PC-3 (cell line): ENCODE data around the gene SERGEF. TPM values are rescaled to one million over a fixed set of nuclear protein-coding genes. Genes with fewer than 3 reads are reported as not detected.

ENCODE experiments used
- ATAC-seq: fragments of 200-7000 bp; cut with Tn5 transposase; 2 replicates; pipeline ENCODE4 v1.9.1; 2020; ENCODE audit warnings: mild to moderate bottlenecking, moderate library complexity
- BruUV-seq: library from RNA; stranded (reverse); fragments of 400-500 nt; replicated peaks from 2 replicates; lab custom pipeline; 2021; lab: Mats Ljungman, UMichigan
- CTCF ChIA-PET: fragments of 300-600 bp; sonication (Branson Sonifier 250); formaldehyde crosslinking; loops from one replicate; lab custom pipeline; 2022; ENCODE audit warnings: antibody characterized with exemption; lab: Charles Lee
- POLR2A ChIA-PET: fragments of 300-600 bp; sonication (Branson Sonifier 250); formaldehyde crosslinking; loops from one replicate; lab custom pipeline; 2022; ENCODE audit warnings: antibody characterized with exemption; ENCODE audit not compliant: unreplicated experiment; lab: Charles Lee
- DNase-seq: peaks from one replicate; pipeline ENCODE4 v3.0.0-alpha.2; 2015
- H2AFZ ChIP-seq: fragments of 300-600 bp; sonication (generic); 2 replicates; pipeline ENCODE4 v1.6.0; 2016; ENCODE audit warnings: antibody characterized with exemption, low read length
- H3F3A ChIP-seq: fragments of 300-600 bp; sonication (generic); one replicate; pipeline ENCODE4 v1.6.0; 2017; ENCODE audit warnings: antibody characterized with exemption, low read length, control low read depth, mild to moderate bottlenecking; ENCODE audit not compliant: unreplicated experiment
- H3K27ac ChIP-seq: fragments of 300-600 bp; sonication (generic); 2 replicates; pipeline ENCODE4 v1.5.1; 2016; ENCODE audit warnings: mild to moderate bottlenecking, low read length
- H3K27me3 ChIP-seq: fragments of 300-600 bp; sonication (generic); 2 replicates; pipeline ENCODE4 v1.6.1; 2016; ENCODE audit warnings: low read length, mixed read lengths
- H3K36me3 ChIP-seq: fragments of 300-600 bp; sonication (generic); 2 replicates; pipeline ENCODE4 v1.6.1; 2016; ENCODE audit warnings: low read depth, mixed run types, low read length, mixed read lengths
- H3K4me1 ChIP-seq: fragments of 300-600 bp; sonication (generic); 2 replicates; pipeline ENCODE4 v1.5.1; 2016; ENCODE audit warnings: low read length; ENCODE audit not compliant: insufficient read depth
- H3K4me2 ChIP-seq: fragments of 300-600 bp; sonication (generic); 2 replicates; pipeline ENCODE4 v1.6.0; 2016; ENCODE audit warnings: low read length
- H3K4me3 ChIP-seq: fragments of 300-600 bp; sonication (generic); 2 replicates; pipeline ENCODE4 v1.5.1; 2016; ENCODE audit warnings: mild to moderate bottlenecking, low read length, mixed read lengths
- H3K79me2 ChIP-seq: fragments of 300-600 bp; sonication (generic); 2 replicates; pipeline ENCODE4 v1.6.1; 2017; ENCODE audit warnings: low read length, mixed read lengths
- H3K9ac ChIP-seq: fragments of 300-600 bp; sonication (generic); 2 replicates; pipeline ENCODE4 v1.6.0; 2016; ENCODE audit warnings: mild to moderate bottlenecking, low read length
- H3K9me2 ChIP-seq: fragments of 300-600 bp; sonication (generic); replicated peaks from 2 replicates; pipeline ENCODE4 v1.6.1; 2016; ENCODE audit warnings: mixed run types, low read length, mixed read lengths
- H3K9me3 ChIP-seq: fragments of 300-600 bp; sonication (generic); 2 replicates; pipeline ENCODE4 v1.6.1; 2016; ENCODE audit warnings: low read length, mixed read lengths
- H4K20me1 ChIP-seq: fragments of 300-600 bp; sonication (generic); 2 replicates; pipeline ENCODE4 v1.6.1; 2016; ENCODE audit warnings: low read length, mixed read lengths
- CTCF ChIP-seq: fragments of 300-600 bp; sonication (generic); conservative IDR thresholded peaks from 2 replicates; pipeline ENCODE4 v1.5.1; 2017; ENCODE audit warnings: antibody characterized with exemption, low read depth, mild to moderate bottlenecking, low read length
- EZH2 ChIP-seq: fragments of 300-600 bp; sonication (generic); IDR thresholded peaks from one replicate; pipeline ENCODE4 v1.6.1; 2017; ENCODE audit warnings: antibody characterized with exemption, mild to moderate bottlenecking, low read length; ENCODE audit not compliant: unreplicated experiment
- EZH2phosphoT487 ChIP-seq: fragments of 300-600 bp; sonication (generic); IDR thresholded peaks from 2 replicates; pipeline ENCODE4 v1.6.1; 2018; ENCODE audit warnings: mild to moderate bottlenecking, antibody characterized with exemption, low read length, borderline replicate concordance
- intact Hi-C: fragments of 100-400 bp; cut with micrococcal nuclease; formaldehyde crosslinking; loops from 2 replicates; pipeline ENCODE4 v1.9.0; 2023
- total RNA-seq: library from RNA; depleted of rRNA; stranded (reverse); fragments of >200 nt; gene quantifications from 2 replicates; pipeline ENCODE4 v1.2.3, GENCODE V29; 2014

Gene SERGEF
- total RNA-seq, 1 experiment from 2014 or later = 13.7 TPM

GRCh38 chr11:17796154-17796553 lies 216.7 kb downstream of the SERGEF start:
- TF ChIP-seq EZH2 (no peak), CTCF (no peak), EZH2phosphoT487 (no peak)
- H3K27ac ChIP-seq = no peak overlapping the region
- H3K4me2 ChIP-seq = no peak overlapping the region
- no peak overlapping the region for H2AFZ ChIP-seq
- no peaks in the 10 kb centered on the region for H3K27me3 ChIP-seq
- H3K4me3 ChIP-seq = no peak overlapping the region
- ChIA-PET CTCF (no interaction called here), POLR2A (no interaction called here)
- intact Hi-C loops = no loop called here
- H3K9ac ChIP-seq = no peak overlapping the region
- no peaks in the 10 kb centered on the region for H3K36me3 ChIP-seq
- no peaks in the 10 kb centered on the region for H3K9me3 ChIP-seq
- no TSS peak for BruUV-seq
- no peaks in the 10 kb centered on the region for H3K79me2 ChIP-seq
- ATAC-seq = no peak
- no peaks in the 10 kb centered on the region for H4K20me1 ChIP-seq
- peaks cover 3% of the 10 kb centered on the region for H3K4me1 ChIP-seq
- no peaks in the 10 kb centered on the region for H3F3A ChIP-seq
- no peaks in the 10 kb centered on the region for H3K9me2 ChIP-seq
- no peak for DNase-seq

GRCh38 chr11:17794981-17795380 lies 217.9 kb downstream of the SERGEF start:
- BruUV-seq = no TSS peak
- Histone ChIP-seq H3K9me3 (no peaks in the 10 kb centered on the region), H3K9ac (no peak overlapping the region), H3K36me3 (no peaks in the 10 kb centered on the region), H3K79me2 (no peaks in the 10 kb centered on the region), H3K27me3 (no peaks in the 10 kb centered on the region), H3K27ac (no peak overlapping the region), H2AFZ (no peak overlapping the region), H3F3A (peaks cover 5% of the 10 kb centered on the region), H4K20me1 (no peaks in the 10 kb centered on the region), H3K4me2 (no peak overlapping the region), H3K4me3 (no peak overlapping the region), H3K4me1 (peaks cover 15% of the 10 kb centered on the region), H3K9me2 (no peaks in the 10 kb centered on the region)
- POLR2A ChIA-PET = no interaction called here
- ATAC-seq (no peak), DNase-seq (no peak)
- intact Hi-C loops = loop anchor here (5.0 kb wide), 1 partner anchor 52 kb away; no protein-coding TSS in a partner anchor
- CTCF ChIA-PET = no interaction called here
- TF ChIP-seq CTCF = no peak

GRCh38 chr11:17793642-17794170 lies 219.1 kb downstream of the SERGEF start:
- CTCF ChIA-PET = no interaction called here
- DNase-seq = no peak
- BruUV-seq = no TSS peak

More at GRCh38 chr11:17793642-17794170, 219.1 kb downstream of the SERGEF start:
- H3K4me1 ChIP-seq = peaks cover 15% of the 10 kb centered on the region
- no peak for TF ChIP-seq EZH2
- TF ChIP-seq EZH2phosphoT487 = no peak
- TF ChIP-seq CTCF = no peak
- no peaks in the 10 kb centered on the region for H3K27me3 ChIP-seq
- H3K4me3 ChIP-seq = no peak overlapping the region
- H2AFZ ChIP-seq = no peak overlapping the region
- no peak overlapping the region for H3K9ac ChIP-seq
- no peak overlapping the region for H3K4me2 ChIP-seq
- no peaks in the 10 kb centered on the region for H3K79me2 ChIP-seq
- no peak for ATAC-seq
- H3K27ac ChIP-seq = no peak overlapping the region
- no peaks in the 10 kb centered on the region for H3K9me3 ChIP-seq
- intact Hi-C loops = loop anchor here (5.0 kb wide), 1 partner anchor 54 kb away; no protein-coding TSS in a partner anchor
- H3F3A ChIP-seq = peaks cover 5% of the 10 kb centered on the region
- H3K9me2 ChIP-seq = no peaks in the 10 kb centered on the region
- H4K20me1 ChIP-seq = no peaks in the 10 kb centered on the region
- POLR2A ChIA-PET = no interaction called here
- H3K36me3 ChIP-seq = no peaks in the 10 kb centered on the region
